ENCODE data around the gene FAM117A.
A peak's percentile ranks its signal among the peaks of the same experiment; 100 is the strongest.

Gene FAM117A

DNA sequence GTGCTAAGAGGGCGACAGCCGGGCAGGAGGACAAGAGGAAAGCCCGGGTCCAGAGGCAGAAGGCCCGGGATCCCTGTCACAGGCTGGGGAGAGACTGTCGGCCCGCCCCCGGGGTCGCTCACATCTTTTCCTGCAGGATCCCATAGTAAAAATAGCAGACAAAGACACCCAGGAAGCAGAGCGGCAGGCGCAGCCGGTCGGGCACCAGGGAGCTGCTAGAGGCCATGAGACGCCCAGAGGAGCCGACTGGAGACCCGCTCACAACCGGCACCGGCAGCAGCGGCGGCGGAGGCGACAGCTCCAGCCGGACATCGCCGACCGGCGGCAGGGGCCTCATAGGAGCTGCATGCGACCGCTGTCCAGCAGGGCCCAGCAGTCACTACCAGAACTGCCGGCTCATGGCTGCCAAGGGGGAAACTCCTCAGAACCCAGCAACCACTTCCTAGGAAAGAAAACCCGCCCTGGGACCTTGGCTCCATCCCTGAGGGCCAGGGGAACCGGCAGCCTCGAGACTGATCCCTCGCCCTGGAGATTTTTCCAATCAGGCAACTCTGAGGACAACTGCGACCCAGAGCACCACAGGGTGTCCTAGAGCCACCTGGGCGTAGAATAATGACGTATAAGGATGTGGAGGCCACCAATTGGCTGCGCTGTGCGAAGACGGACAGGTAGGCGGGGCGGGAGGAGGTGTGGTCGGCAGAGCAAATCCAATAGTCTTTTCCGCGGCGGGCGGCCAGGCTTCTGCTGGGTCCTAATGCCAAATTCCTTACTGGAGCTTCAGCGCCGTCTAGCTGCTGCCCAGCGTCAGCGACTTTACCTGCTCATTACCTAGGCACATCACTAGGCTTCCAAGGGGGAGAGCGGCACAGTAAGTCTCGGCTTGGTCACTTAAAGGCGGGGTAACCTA is 56.1 kb downstream of the FAM117A start, which contains the start of gene SLC35B1:
SLC35B1 (minus strand) TSS at position 357 of the 907 bp plus-strand sequence; CDS start at position 226, 131 bp downstream.
- DNase-seq (ENCODE audit: low spot score): peak; percentile 99

DNA sequence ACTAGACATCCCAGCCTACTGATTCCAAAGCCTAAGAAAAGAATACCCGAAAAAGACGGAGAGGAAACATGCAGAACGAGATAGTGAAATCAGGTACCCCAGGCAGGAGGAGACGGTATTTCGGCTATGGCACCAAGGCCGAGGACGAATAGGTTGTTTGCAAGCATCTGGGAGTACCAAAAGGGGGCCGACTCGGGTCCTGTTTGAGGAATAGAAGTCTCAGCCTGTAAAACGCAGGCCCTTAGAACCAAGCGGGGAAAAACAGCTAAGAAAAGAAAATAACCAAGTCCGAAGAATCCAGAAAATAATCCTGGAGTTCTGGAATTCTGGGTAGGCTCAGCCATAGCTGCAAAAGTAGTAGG is 56.7 kb downstream of the FAM117A start:
- no peak for DNase-seq (ENCODE audit: low spot score)

DNA sequence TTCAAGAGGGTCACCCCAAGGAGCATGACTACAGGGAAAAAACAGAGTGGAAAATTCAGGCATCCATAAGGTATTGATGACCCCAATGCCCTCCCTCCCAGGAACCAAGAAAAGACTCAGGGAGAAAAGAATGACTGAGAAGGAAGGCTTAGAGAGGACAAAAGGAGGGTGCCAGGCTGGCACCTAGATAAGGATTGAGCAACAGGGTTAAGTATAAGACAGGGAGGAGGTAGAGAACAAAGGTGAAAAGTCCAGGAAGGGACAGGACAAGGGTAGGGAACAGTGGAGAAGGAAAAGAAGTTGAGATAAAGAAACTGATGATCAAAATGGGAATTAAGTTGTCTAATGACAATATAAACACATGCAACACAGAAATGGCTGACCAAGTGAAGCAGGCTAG is 58.7 kb downstream of the FAM117A start:
- DNase-seq (ENCODE audit: low spot score): no peak

DNA sequence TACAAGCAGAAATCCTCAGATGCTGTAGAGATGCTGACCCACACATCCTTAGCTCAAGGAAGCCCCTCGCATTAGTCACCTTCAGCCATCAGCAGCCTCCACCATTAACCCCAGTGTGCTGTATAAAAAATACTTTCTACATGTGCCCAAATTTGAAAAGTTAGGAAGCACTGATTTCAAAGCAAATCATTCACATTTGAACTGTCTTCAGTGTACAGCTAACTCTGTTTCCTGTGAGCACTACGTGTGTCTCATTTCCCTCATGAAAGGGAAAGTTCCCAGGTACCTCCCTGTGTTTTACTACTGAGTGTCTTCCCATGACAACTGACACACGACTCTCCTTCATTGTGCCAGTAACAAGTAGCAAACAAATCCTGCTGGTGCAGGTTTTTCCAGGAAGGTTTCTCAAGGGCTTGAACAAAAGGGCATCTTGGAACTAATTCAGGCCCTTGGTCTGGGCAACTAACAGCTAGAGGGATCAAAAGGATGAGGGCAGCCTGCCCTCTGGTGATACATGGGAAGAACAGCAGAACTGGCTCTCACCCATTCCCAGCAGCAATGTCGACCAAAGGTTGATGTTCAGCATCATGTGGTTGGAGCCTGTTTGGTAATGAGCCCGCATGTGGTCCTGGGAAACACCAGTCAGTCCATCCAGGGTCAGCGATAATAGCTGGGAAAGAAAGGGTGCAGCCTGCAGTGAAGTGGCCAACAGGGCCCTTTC is 60.2 kb downstream of the FAM117A start:
- peak; percentile 30 for DNase-seq (ENCODE audit: low spot score)

DNA sequence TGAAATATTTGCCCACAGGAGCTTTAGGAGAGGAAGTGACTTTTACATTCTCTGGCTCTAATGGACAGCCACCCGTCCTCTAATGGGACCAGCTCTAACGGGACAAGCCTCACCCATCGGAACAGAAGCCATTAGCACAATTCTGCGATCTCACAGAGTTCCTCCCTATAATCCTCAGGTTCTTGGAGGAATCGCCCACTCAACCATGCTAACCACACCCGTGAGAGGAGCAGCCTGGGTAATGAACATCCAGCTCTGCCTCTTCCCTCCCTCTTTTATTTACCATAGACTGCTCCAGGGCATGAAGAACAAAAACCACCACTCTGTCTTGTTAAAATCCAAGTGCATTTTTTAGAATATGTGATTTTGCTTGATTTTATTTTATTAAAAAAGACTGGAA is 63.0 kb downstream of the FAM117A start:
- DNase-seq (ENCODE audit: low spot score): no peak

DNA sequence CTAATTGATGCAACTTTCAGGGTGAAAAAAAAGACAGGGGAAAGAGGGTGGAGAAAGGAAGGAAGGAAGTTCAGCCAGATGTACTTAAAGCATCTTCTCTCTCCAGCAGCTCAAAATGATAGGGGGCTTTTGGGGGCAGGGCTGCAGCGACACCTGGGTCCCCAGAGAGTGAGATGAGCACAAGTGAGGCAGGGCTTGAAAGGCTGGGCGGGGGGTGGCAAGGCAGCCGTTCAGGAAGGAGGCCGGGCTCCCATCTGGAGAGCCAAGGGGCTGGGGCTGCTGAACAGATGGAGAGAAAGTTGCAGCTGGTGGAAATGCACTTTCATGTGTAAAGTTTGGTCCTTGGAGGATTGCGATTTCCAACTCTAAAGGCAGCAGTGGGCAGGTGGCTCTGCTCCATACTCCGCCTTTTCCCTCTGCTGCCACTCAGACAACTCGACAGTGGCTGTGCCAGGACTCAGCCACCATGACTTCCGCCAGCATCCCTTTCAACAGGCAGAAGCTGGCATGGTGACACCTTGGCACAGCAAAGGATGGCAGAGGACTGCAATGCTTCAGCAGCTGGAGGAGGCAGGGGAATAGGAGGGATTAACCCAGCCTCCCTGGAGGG is 63.9 kb downstream of the FAM117A start:
- no peak for DNase-seq (ENCODE audit: low spot score)

DNA sequence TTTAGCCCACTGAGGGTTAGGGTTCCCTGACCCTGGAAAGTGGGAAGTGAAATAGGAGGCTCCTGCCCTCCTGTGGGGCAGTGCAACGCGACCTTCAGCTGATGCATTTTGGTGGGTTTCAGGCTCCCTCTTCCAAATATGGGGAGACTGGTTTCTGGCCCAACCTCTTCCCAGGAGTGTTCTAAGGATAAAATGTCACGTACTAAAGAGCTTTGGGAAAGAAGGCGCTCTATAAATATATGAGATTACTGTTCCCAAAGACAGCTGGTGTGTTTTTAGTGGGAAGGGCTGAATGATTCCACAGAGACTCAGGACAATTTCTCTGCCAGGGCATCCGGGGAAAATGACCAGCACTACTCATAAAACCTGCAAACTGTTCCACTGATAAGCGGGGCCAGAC is 65.9 kb downstream of the FAM117A start:
- no peak for DNase-seq (ENCODE audit: low spot score)

DNA sequence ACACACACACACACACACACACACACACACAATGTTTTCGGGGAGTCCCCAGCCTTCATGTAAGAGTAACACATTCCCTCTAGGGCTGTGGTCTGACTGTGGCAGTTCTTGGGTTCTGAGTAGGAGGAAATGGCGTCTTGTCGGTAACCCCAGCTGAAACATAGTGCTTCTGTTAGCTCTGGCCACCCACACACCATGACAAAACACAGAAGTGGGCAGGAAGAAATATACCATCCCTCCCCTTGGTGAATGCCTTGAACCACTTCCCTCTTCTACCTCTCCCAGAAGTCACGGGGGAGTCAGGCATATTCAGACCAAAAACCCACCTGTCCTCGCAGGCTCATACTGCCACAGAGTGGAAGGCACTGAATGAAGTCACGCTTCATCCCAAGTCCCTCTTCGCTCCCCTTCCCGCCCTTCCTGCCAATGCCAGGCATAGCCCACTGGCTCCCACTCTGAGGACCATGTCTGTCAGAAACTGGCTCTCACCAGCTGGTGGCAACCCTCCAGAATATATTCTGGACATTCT is 67.6 kb downstream of the FAM117A start:
- DNase-seq (ENCODE audit: low spot score): peak; percentile 73

DNA sequence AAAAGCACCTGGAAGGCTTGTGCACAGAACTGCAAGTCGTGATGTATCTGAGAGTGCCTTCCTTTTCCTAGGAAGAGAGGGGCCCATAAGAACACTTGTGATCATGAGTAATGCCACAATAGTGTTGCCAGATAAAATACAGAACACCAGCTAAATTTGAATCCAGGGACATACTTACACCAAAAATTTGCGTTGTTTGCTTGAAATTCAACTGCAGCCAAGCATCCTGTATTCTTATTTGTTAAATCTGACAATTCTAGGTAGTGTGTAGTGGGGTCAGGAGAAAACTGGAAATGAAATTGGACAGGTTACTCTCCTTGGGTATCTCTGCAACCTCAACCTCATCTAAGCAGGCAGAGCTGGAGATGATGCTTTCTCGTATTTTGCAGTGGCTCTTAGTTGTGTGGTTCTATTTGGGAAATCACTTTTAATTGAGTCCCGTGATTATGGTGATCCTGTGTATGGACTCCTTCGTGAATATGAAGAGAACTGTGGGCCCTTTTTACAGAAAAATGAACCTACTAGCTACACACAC is 68.2 kb downstream of the FAM117A start:
- no peak for DNase-seq (ENCODE audit: low spot score)

DNA sequence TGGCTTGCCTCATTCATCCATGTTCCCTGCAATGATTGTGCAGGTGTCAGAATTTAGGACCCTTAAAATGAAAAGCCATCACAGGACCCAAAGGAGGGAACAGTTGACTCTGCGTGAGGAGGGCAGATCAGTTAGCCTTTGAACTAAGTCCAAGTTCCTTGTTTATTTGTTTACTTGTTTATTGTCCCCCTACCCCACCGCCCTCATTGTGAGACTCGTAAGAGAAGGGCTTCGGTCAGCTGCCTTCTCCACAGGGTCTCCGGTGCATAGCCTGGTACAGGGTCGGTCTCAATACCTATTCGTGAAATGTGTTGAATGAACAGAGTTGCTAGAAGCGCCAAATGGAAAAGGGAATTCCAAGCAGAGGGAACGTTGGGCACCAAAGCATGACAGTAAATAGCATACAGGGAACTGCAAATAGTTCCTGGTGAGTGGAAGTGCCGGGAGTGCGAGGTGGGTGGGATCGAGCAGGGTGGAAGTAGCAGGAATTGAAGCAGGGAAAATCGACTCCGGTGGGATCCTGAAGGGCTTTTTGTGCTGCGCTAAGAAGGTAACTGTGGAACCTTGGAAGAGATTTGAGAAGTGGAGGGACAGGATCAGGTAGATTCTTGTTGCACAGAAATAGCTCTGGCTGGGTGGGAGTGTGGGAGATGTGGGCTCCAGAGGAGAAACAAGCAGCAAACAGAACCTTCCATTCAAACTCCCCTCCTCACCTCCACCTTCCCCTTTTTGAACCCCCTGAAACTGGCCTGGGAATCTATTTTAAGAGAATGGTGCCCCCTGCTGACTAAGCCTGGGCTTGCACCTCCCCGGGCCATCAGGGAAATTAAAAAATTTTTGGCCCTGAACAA is 68.9 kb downstream of the FAM117A start:
- DNase-seq (ENCODE audit: low spot score): peak; percentile 71

DNA sequence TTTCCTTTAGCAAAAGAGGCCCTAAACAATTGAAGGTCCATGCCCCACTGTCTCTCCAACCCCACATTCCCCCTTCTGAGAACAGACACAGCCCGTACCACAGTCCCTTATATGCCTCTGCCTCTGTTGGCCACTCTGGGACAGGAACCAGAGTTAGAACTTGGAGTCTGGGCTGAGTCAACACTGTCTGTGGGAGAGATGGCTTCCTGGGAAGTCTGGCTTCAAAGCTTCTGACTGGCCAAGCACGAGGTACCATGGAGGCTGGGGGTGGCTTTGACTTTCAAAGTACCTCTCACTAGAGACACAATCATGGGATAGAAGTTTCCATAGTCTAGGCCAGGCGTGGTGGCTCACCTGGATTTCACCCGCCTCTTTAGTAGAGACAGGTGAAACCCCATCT is 71.2 kb downstream of the FAM117A start:
- no peak for DNase-seq (ENCODE audit: low spot score)

DNA sequence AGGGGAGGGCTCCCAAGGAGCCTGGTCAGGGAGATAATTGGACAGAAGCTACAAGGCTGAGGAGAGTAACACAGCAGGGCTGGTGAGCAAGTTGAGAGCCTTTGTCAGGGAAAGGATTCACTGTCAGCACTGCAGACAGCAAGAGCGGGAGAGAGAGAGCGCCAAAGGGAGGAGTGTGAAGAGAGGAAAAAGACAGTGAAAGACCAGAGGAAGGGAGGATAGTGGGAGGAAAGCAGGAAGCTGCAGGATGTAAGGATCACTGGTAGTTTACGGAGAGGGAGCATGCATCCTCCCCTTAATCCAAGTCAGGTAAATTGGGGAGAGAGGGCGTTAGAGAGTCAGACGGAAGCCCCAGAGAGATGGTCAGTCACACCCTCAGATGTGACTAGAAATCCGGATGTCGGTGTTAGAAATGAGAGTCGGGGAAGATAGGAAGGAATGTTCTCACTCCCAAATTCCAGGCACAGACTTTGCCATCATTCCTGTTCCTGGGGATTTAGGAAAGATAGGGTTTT is 72.2 kb downstream of the FAM117A start:
- no peak for DNase-seq (ENCODE audit: low spot score)

DNA sequence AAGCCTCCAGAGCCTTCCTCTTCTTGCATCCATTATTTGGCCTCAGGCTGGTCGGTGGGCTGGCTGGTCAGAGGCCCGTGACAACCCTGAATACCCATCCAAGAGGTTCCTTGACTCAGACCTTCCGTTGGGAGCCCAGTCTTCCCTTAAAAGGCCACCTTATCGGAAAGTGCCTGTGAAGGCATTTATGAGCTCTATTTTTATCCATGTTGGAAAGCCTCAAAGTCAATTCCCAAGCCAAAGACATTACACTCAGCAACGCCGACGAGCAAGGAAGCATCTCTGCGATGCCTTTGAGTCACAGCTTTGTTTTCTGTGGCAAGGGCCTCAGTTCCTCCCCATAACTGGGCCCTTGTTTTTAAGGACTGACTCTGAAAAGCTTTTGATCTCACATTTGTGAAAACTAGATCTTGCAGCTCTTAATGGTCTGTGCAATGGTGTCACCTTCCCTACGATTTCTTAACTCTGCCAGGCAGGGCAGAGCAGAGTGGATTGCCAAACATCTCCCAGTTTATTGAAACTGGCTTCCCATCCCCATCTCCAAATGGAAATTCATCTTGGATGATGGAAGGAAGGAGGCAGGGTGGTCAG is 72.8 kb downstream of the FAM117A start:
- DNase-seq (ENCODE audit: low spot score): no peak

DNA sequence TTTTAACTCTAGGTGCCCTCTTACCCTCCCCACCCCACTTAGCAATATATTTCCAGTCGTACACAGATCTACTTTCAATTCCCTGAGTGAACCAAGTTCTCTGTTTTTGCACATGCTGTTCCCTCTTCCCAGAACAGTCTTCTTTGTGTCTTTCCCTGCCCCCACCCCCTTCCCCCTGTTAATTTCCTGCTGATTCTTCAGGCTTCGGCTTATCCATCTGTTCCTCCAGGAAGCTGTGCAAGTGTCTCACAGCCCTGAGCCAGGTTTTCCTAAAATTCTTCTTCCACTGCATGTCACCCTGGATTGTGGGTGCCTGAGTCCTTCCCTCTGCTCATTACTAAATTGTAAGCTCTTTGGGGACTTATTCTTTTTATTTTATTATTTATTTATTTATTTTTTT is 73.7 kb downstream of the FAM117A start:
- DNase-seq (ENCODE audit: low spot score): no peak

DNA sequence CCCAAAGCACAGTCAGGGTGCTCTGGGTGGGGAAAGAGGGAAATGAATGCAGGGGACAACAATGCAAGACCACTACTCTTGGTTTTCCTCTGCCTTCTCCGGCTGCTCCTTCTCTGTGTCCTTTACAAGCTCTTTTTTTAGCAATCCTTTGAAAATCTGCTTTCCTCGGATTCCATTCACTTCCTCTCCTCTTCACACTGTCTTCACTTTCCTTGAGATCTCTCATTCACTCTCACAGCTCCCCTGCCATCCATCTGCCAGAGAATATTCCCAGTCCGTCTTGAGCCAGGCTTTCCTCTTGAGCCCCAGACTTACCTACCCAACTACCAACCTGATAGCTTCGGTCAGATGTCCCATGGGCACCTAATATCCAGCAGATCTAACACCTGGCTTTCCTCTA is 75.1 kb downstream of the FAM117A start:
- no peak for DNase-seq (ENCODE audit: low spot score)

DNA sequence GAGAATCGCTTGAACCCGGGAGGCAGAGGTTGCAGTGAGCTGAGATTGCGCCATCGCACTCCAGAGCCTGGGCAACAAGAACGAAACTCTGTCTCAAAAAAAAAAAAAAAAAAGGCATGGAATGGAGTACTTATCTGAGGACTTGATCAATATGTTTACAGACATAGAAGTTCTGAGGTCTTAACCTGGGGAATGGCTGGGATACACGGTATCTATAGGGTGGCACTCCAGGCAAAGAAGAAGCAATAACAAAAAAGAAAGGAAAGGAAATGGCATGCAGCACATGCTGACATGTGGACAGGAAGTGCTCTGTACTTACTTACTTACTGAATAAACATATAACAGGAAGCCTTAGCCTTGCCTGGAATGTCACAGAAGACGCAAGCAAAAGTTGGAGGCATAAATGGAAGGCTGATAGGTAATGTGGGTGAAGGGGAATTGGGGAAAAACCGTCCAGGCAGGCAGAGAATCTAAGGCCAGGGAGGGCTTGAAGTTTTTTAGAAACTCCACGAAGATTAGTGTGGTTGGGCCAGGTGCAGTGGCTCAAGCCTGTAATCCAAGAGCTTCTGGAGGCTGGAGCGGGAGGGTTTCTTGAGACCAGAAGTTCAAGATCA is 75.9 kb downstream of the FAM117A start:
- no peak for DNase-seq (ENCODE audit: low spot score)

DNA sequence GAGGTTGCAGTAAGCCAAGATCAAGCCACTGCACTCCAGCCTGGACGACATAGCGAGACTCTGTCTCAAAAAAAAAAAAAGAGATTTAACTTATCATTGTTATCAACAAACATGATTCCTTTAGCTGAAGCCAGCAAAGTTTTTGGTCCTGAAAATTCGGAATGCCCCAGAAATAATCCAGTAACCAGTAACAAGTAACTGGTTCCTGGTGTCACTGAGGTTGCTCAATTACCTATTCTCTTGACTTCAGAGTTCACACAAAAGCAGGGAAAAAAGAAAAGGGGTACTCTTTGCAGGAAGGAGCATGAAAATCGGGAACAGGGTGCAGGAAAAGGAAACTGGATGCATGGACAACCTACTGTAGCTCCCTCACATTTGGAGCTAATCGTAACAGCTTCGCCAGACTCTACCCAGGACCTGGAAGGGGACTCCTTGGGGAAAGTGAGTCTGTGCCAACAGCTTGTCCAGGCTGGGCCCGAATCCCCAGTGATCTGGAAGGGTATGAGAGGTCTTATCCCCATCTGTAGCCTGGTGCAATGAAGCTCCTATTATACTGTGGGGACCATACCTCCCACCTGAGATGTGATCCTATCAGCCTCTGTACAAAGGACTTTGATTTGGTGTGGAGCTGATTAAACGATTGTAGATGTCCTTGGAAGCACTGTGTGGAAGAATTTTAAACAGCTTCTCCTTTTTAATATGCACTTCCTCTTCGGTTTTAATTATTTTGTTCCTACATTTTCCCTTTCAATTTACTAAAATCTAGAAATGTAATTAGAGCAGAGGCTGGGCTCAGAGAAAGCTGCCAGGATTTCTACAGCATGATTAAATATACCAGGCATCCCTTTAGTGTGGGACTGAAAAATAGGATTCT is 82.6 kb downstream of the FAM117A start:
- no peak for DNase-seq (ENCODE audit: low spot score)

DNA sequence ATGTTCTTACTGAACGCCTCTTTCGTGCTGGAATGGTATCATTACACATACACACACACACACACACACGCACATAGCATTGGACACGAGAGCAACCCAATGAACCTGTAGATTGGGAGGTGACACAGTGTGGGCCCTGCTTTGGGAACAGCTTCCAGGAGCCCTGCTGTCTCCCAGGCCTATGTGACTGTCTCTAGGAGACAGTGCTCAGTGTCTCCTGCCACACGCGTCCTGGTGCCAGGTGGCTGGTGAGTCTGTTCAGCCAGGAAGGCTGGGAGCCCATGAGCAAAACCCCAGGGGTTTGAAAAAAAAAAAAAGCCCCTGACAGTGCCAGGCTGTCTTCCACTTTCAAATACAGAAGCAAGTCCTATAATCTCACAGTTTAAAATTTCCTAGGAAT is 83.6 kb downstream of the FAM117A start:
- DNase-seq (ENCODE audit: low spot score): no peak

Data from activated CD4-positive, alpha-beta T cell treated with anti-CD3 and anti-CD28 coated beads, Interleukin-2, Interleukin-4, amounts not matched to agents 100 ng/mL and 50 ng/mL, durations not matched to agents 16 hours and 8 hours (primary cell).